GM21717 (cell line): Measurements from ENCODE around the gene SUN2.

ENCODE experiments used
- ATAC-seq: cut with Tn5 transposase; IDR thresholded peaks from one replicate; pipeline ENCODE4 v1.9.1; 2021; ENCODE audit warnings: mild to moderate bottlenecking, moderate library complexity; ENCODE audit not compliant: unreplicated experiment

The SUN2 gene

GRCh38 chr22:38755155-38755910 is 465 bp downstream of the SUN2 start:
- peak; percentile 23 for ATAC-seq

GRCh38 chr22:38754751-38755154 is 1.0 kb downstream of the SUN2 start:
- ATAC-seq, result no peak

GRCh38 chr22:38753948-38754750 is 1.6 kb downstream of the SUN2 start:
- ATAC-seq, result no peak

- ATAC-seq, result no peak
Observed at GRCh38 chr22:38751422-38752346, 4.1 kb downstream of the SUN2 start.

- no peak for ATAC-seq
Observed at GRCh38 chr22:38751066-38751421, 4.8 kb downstream of the SUN2 start.

GRCh38 chr22:38750638-38751037 is 5.2 kb downstream of the SUN2 start:
- ATAC-seq, result no peak

- no peak for ATAC-seq
Observed at GRCh38 chr22:38750104-38750503, 5.7 kb downstream of the SUN2 start.

GRCh38 chr22:38748487-38749136 is 7.2 kb downstream of the SUN2 start:
- no peak for ATAC-seq

GRCh38 chr22:38745676-38746460 is 9.9 kb downstream of the SUN2 start:
- no peak for ATAC-seq

- no peak for ATAC-seq
Observed at GRCh38 chr22:38744981-38745380, 10.8 kb downstream of the SUN2 start.

- no peak for ATAC-seq
Observed at GRCh38 chr22:38742176-38742942, 13.4 kb downstream of the SUN2 start.

GRCh38 chr22:38741576-38741975 is 14.2 kb downstream of the SUN2 start:
- ATAC-seq, result no peak

GRCh38 chr22:38741166-38741565 is 14.6 kb downstream of the SUN2 start:
- no peak for ATAC-seq

GRCh38 chr22:38740754-38741153 is 15.0 kb downstream of the SUN2 start:
- ATAC-seq, result no peak

- no peak for ATAC-seq
Observed at GRCh38 chr22:38740116-38740723, 15.6 kb downstream of the SUN2 start.

- no peak for ATAC-seq
Observed at GRCh38 chr22:38739300-38740055, 16.3 kb downstream of the SUN2 start.

GRCh38 chr22:38738475-38739070 is 17.2 kb downstream of the SUN2 start:
- no peak for ATAC-seq
